HEK293 (cell line): ENCODE measurements around the gene GABRA5.

Experiments
- CTCF ChIA-PET: fragments of 350-600 bp; formaldehyde crosslinking; extraction: SDS; loops from one replicate; lab custom pipeline; 2021; ENCODE audit warnings: antibody characterized with exemption; lab: Yijun Ruan, JAX
- POLR2A ChIA-PET: fragments of 300-600 bp; formaldehyde crosslinking; extraction: SDS; loops from one replicate; lab custom pipeline; 2020; ENCODE audit warnings: antibody characterized with exemption, inconsistent platforms; lab: Yijun Ruan, JAX
- H3K27ac ChIP-seq: fragments of 200-500 bp; sonication (Bioruptor generic); 2 replicates; pipeline ENCODE4 v1.5.1; 2014; ENCODE audit warnings: low read depth, low read length, control low read depth, inconsistent platforms; ENCODE audit errors: extremely low read depth
- H3K36me3 ChIP-seq, 2 experiments: fragments of 200-500 bp in 1 of 2; sonication (Bioruptor generic) in 1 of 2; 1 replicate in 1 of 2; 2 replicates in 1 of 2; pipeline ENCODE4 v1.5.1; 2014 to 2017; ENCODE audit warnings: inconsistent platforms in 2 of 2, low read length in 2 of 2; ENCODE audit not compliant: control insufficient read depth in 2 of 2, insufficient read depth in 1 of 2
- H3K4me1 ChIP-seq: fragments of 200-500 bp; sonication (Bioruptor generic); 2 replicates; pipeline ENCODE4 v1.5.1; 2014; ENCODE audit warnings: mild to moderate bottlenecking, low read length, inconsistent platforms; ENCODE audit not compliant: control insufficient read depth, insufficient read depth
- H3K4me3 ChIP-seq: 2 replicates; pipeline ENCODE4 v1.5.1; 2011; ENCODE audit warnings: low read depth, mild to moderate bottlenecking, control low read depth, low read length, moderate library complexity
- H3K9me3 ChIP-seq: fragments of 200-500 bp; sonication (Bioruptor generic); 2 replicates; pipeline ENCODE4 v1.5.1; 2014; ENCODE audit warnings: low read depth, low read length, inconsistent platforms; ENCODE audit not compliant: control insufficient read depth, insufficient read depth
- BCL11B ChIP-seq: fragments of 450-650 bp; formaldehyde crosslinking; IDR thresholded peaks from 2 replicates; pipeline ENCODE4 v1.5.1; 2016; ENCODE audit warnings: low read depth, missing biosample characterization, missing genetic modification characterization
- HOXA7 ChIP-seq: sonication (generic); formaldehyde crosslinking; IDR thresholded peaks from 2 replicates; pipeline ENCODE4 v1.8.1; 2022; ENCODE audit warnings: missing genetic modification reagents, borderline replicate concordance
- KLF17 ChIP-seq: fragments of 450-650 bp; formaldehyde crosslinking; IDR thresholded peaks from 2 replicates; pipeline ENCODE4 v1.5.1; 2016; ENCODE audit warnings: missing biosample characterization, missing genetic modification characterization
- PRDM6 ChIP-seq: fragments of 450-650 bp; formaldehyde crosslinking; IDR thresholded peaks from 2 replicates; pipeline ENCODE4 v1.5.1; 2017; ENCODE audit warnings: missing biosample characterization, missing genetic modification characterization
- ZBTB21 ChIP-seq: fragments of 450-650 bp; formaldehyde crosslinking; IDR thresholded peaks from 2 replicates; pipeline ENCODE4 v1.5.1; 2017; ENCODE audit warnings: missing biosample characterization, missing genetic modification characterization
- ZBTB48 ChIP-seq: fragments of 450-650 bp; formaldehyde crosslinking; IDR thresholded peaks from 2 replicates; pipeline ENCODE4 v1.5.1; 2016; ENCODE audit warnings: missing biosample characterization, missing genetic modification characterization
- ZBTB49 ChIP-seq: fragments of 450-650 bp; formaldehyde crosslinking; IDR thresholded peaks from 2 replicates; pipeline ENCODE4 v1.5.1; 2016; ENCODE audit warnings: missing biosample characterization, missing genetic modification characterization, low read depth
- ZNF132 ChIP-seq: fragments of 450-650 bp; formaldehyde crosslinking; IDR thresholded peaks from 2 replicates; pipeline ENCODE4 v1.5.1; 2017; ENCODE audit warnings: missing biosample characterization, missing genetic modification characterization, borderline replicate concordance
- ZNF184 ChIP-seq: fragments of 450-650 bp; IDR thresholded peaks from 2 replicates; pipeline ENCODE4 v1.5.1; 2018; ENCODE audit warnings: missing biosample characterization, mild to moderate bottlenecking, missing genetic modification characterization
- ZNF366 ChIP-seq: fragments of 450-650 bp; formaldehyde crosslinking; conservative IDR thresholded peaks from 2 replicates; pipeline ENCODE4 v1.5.1; 2016; ENCODE audit warnings: missing biosample characterization, missing genetic modification characterization
- ZNF423 ChIP-seq: fragments of 450-650 bp; formaldehyde crosslinking; IDR thresholded peaks from 2 replicates; pipeline ENCODE4 v1.5.1; 2016; ENCODE audit warnings: missing biosample characterization, missing genetic modification characterization
- ZNF433 ChIP-seq: fragments of 450-650 bp; formaldehyde crosslinking; IDR thresholded peaks from 2 replicates; pipeline ENCODE4 v1.5.1; 2016; ENCODE audit warnings: missing biosample characterization, missing genetic modification characterization, low read depth
- ZNF449 ChIP-seq: fragments of 450-650 bp; formaldehyde crosslinking; IDR thresholded peaks from 2 replicates; pipeline ENCODE4 v1.5.1; 2017; ENCODE audit warnings: missing biosample characterization, mild to moderate bottlenecking, missing genetic modification characterization, moderate library complexity
- ZNF518A ChIP-seq: fragments of 450-650 bp; formaldehyde crosslinking; conservative IDR thresholded peaks from 2 replicates; pipeline ENCODE4 v1.5.1; 2016; ENCODE audit warnings: low read depth, missing biosample characterization, missing genetic modification characterization
- ZNF529 ChIP-seq: fragments of 450-650 bp; formaldehyde crosslinking; IDR thresholded peaks from 2 replicates; pipeline ENCODE4 v1.5.1; 2017; ENCODE audit warnings: missing genetic modification characterization, missing biosample characterization; ENCODE audit not compliant: insufficient replicate concordance
- ZNF548 ChIP-seq: fragments of 450-650 bp; formaldehyde crosslinking; IDR thresholded peaks from 2 replicates; pipeline ENCODE4 v1.5.1; 2016; ENCODE audit warnings: missing biosample characterization, missing genetic modification characterization
- ZNF629 ChIP-seq: fragments of 450-650 bp; formaldehyde crosslinking; IDR thresholded peaks from 2 replicates; pipeline ENCODE4 v1.5.1; 2017; ENCODE audit warnings: missing biosample characterization, missing genetic modification characterization
- ZNF76 ChIP-seq: fragments of 450-650 bp; formaldehyde crosslinking; IDR thresholded peaks from 2 replicates; pipeline ENCODE4; 2016; ENCODE audit warnings: low read depth, missing biosample characterization, missing genetic modification characterization, borderline replicate concordance
- ZNF777 ChIP-seq: fragments of 450-650 bp; formaldehyde crosslinking; IDR thresholded peaks from 2 replicates; pipeline ENCODE4 v1.5.1; 2017; ENCODE audit warnings: missing biosample characterization, missing genetic modification characterization, borderline replicate concordance

GABRA5 gene

GRCh38 chr15:26841514-26841913, 25.3 kb upstream of the GABRA5 start:
- Histone ChIP-seq H3K4me1 (no peaks in the 10 kb centered on the region), H3K27ac (no peak overlapping the region), H3K36me3 (no peaks in the 10 kb centered on the region), H3K9me3 (no peaks in the 10 kb centered on the region), H3K4me3 (no peak overlapping the region)
- TF ChIP-seq ZBTB48 (tag by site-specific recombination) (no peak), ZBTB21 (tag by site-specific recombination) (no peak), ZNF629 (no peak), ZNF449 (tag by site-specific recombination) (no peak), ZNF423 (no peak), PRDM6 (tag by site-specific recombination) (no peak), ZBTB49 (tag by site-specific recombination) (no peak), ZNF518A (tag by site-specific recombination) (no peak), ZNF132 (no peak), ZNF76 (tag by site-specific recombination) (no peak)
- POLR2A ChIA-PET: no interaction called here
- CTCF ChIA-PET: no interaction called here

- no peak overlapping the region for H3K4me3 ChIP-seq
- CTCF ChIA-PET: no interaction called here
Measured at GRCh38 chr15:26841941-26842340, 24.9 kb upstream of the GABRA5 start.

More at GRCh38 chr15:26841941-26842340, 24.9 kb upstream of the GABRA5 start:
- Histone ChIP-seq H3K36me3 (no peaks in the 10 kb centered on the region), H3K9me3 (no peaks in the 10 kb centered on the region), H3K27ac (no peak overlapping the region), H3K4me1 (no peaks in the 10 kb centered on the region)
- TF ChIP-seq ZNF548 (no peak), BCL11B (tag by site-specific recombination) (no peak), ZNF777 (tag by site-specific recombination) (no peak), HOXA7 (no peak), ZNF184 (tag by site-specific recombination) (no peak), ZNF529 (tag by site-specific recombination) (no peak), ZNF366 (no peak), ZNF433 (tag by site-specific recombination) (no peak), KLF17 (tag by site-specific recombination) (no peak)
- POLR2A ChIA-PET: no interaction called here
